H1 (cell line): ENCODE measurements around the gene TMEM220. TPM values are rescaled to one million over a fixed set of nuclear protein-coding genes. Genes with fewer than 3 reads are reported as not detected.

Experiments
- CTCF ChIA-PET: fragments of 300-600 bp; sonication (Branson Sonifier 250); formaldehyde crosslinking; loops from one replicate; lab custom pipeline; 2021; ENCODE audit not compliant: partially characterized antibody; lab: Charles Lee
- POLR2A ChIA-PET: fragments of 300-600 bp; sonication (Branson Sonifier 250); formaldehyde crosslinking; loops from one replicate; lab custom pipeline; 2021; ENCODE audit warnings: inconsistent platforms; ENCODE audit not compliant: partially characterized antibody; lab: Charles Lee
- DNase-seq, 2 experiments: peaks; one replicate each; pipeline versions ENCODE4 v3.0.0 to v3.0.0-alpha.2; 2010 to 2022; ENCODE audit warnings: low spot score in 2 of 2, low read depth in 1 of 2, mixed read lengths in 1 of 2
- FAIRE-seq: peaks from 2 replicates; lab custom pipeline; 2011; peaks lifted over from hg19 to GRCh38; lab: Jason Lieb, UNC
- H2AFZ ChIP-seq: 2 replicates; pipeline ENCODE4 v1.8.1; 2012; ENCODE audit warnings: low read length, inconsistent platforms
- H2AK5ac ChIP-seq: 2 replicates; pipeline ENCODE4 v1.6.1; 2013; ENCODE audit warnings: low read depth, low read length
- H2BK120ac ChIP-seq: replicated peaks from 2 replicates; pipeline ENCODE3; 2013; ENCODE audit warnings: low read depth, low read length, inconsistent platforms
- H2BK12ac ChIP-seq: 2 replicates; pipeline ENCODE4 v1.6.1; 2013; ENCODE audit warnings: low read depth, low read length
- H2BK15ac ChIP-seq: 2 replicates; pipeline ENCODE4 v1.6.1; 2013; ENCODE audit warnings: low read length
- H2BK20ac ChIP-seq: 2 replicates; pipeline ENCODE4 v1.6.1; 2013; ENCODE audit warnings: low read length
- H2BK5ac ChIP-seq: 2 replicates; pipeline ENCODE4 v1.6.1; 2013; ENCODE audit warnings: low read depth, low read length
- H3K14ac ChIP-seq: 2 replicates; pipeline ENCODE4 v1.6.1; 2013; ENCODE audit warnings: inconsistent platforms; ENCODE audit not compliant: insufficient read length
- H3K18ac ChIP-seq: 2 replicates; pipeline ENCODE4 v1.6.1; 2013; ENCODE audit warnings: low read length; ENCODE audit errors: extremely low read depth
- H3K23ac ChIP-seq: 2 replicates; pipeline ENCODE4 v1.6.1; 2013; ENCODE audit warnings: inconsistent platforms; ENCODE audit not compliant: insufficient read length
- H3K23me2 ChIP-seq: 2 replicates; pipeline ENCODE4 v1.6.1; 2013; ENCODE audit warnings: low read depth, low read length
- H3K27ac ChIP-seq: 2 replicates; pipeline ENCODE4 v1.6.1; 2011; ENCODE audit warnings: low read depth, low read length, inconsistent platforms
- H3K27me3 ChIP-seq, 4 experiments: replicated peaks in 1 of 4; 1 replicate in 1 of 4; 2 replicates in 3 of 4; pipeline versions ENCODE4 v1.6.1 to v1.8.1; 2011 to 2013; ENCODE audit warnings: low read length in 3 of 4, mild to moderate bottlenecking in 3 of 4, inconsistent platforms in 2 of 4, mixed read lengths in 2 of 4, moderate library complexity in 1 of 4; ENCODE audit not compliant: control insufficient read depth in 3 of 4, insufficient read depth in 3 of 4; ENCODE audit errors: extremely low read depth in 1 of 4
- H3K36me3 ChIP-seq, 4 experiments: 2 replicates each; pipeline versions ENCODE4 v1.6.1 to v1.8.1; 2011 to 2013; ENCODE audit warnings: mild to moderate bottlenecking in 4 of 4, low read length in 3 of 4, moderate library complexity in 2 of 4, control low read depth in 1 of 4, inconsistent platforms in 1 of 4; ENCODE audit not compliant: insufficient read depth in 4 of 4, control insufficient read depth in 2 of 4
- H3K4ac ChIP-seq: replicated peaks from 2 replicates; pipeline ENCODE3; 2013; ENCODE audit warnings: low read length, low read depth, mixed read lengths, inconsistent platforms; ENCODE audit not compliant: insufficient read length
- H3K4me1 ChIP-seq, 4 experiments: replicated peaks in 1 of 4; 1 replicate in 1 of 4; 2 replicates in 3 of 4; pipeline versions ENCODE4 v1.6.1 to v1.8.1; 2011 to 2013; ENCODE audit warnings: low read length in 3 of 4, inconsistent platforms in 2 of 4, mixed read lengths in 1 of 4; ENCODE audit not compliant: insufficient read depth in 4 of 4, control insufficient read depth in 3 of 4
- H3K4me2 ChIP-seq, 2 experiments: 2 replicates each; pipeline versions ENCODE4 v1.6.1 to v1.8.1; 2011 to 2013; ENCODE audit warnings: low read depth in 2 of 2, low read length in 2 of 2, control low read depth in 1 of 2, inconsistent platforms in 1 of 2, mild to moderate bottlenecking in 1 of 2; ENCODE audit not compliant: insufficient read depth in 1 of 2
- H3K4me3 ChIP-seq, 4 experiments: fragments of 200-600, 300-600 bp in 1 of 4; sonication (generic), shearing (Covaris generic), sonication (Bioruptor Twin) in 1 of 4; 2 replicates each; pipeline versions ENCODE4 v1.5.1 to v1.8.1; 2011 to 2016; ENCODE audit warnings: low read length in 4 of 4, low read depth in 3 of 4, control low read depth in 2 of 4, inconsistent platforms in 2 of 4, mild to moderate bottlenecking in 2 of 4, mixed read lengths in 1 of 4, moderate library complexity in 1 of 4; ENCODE audit not compliant: insufficient read depth in 2 of 4; ENCODE audit errors: extremely low read depth in 1 of 4
- H3K56ac ChIP-seq: replicated peaks from 2 replicates; pipeline ENCODE3; 2013; ENCODE audit warnings: low read depth, mild to moderate bottlenecking, mixed read lengths, low read length, inconsistent platforms; ENCODE audit not compliant: insufficient read length
- H3K79me1 ChIP-seq: 2 replicates; pipeline ENCODE4 v1.6.1; 2013; ENCODE audit warnings: low read depth, low read length, control low read depth
- H3K79me2 ChIP-seq, 2 experiments: 2 replicates each; pipeline versions ENCODE4 v1.6.1 to v1.8.1; 2012 to 2013; ENCODE audit warnings: low read length in 2 of 2, mild to moderate bottlenecking in 2 of 2, inconsistent platforms in 1 of 2; ENCODE audit not compliant: insufficient read depth in 2 of 2, control insufficient read depth in 1 of 2
- H3K9ac ChIP-seq, 4 experiments: replicated peaks in 1 of 4; 1 replicate in 1 of 4; 2 replicates in 3 of 4; pipeline versions ENCODE4 v1.6.1 to v1.8.1; 2011 to 2013; ENCODE audit warnings: low read depth in 3 of 4, low read length in 3 of 4, control low read depth in 2 of 4, mild to moderate bottlenecking in 2 of 4, moderate library complexity in 2 of 4, inconsistent platforms in 1 of 4; ENCODE audit errors: extremely low read depth in 1 of 4
- H3K9me3 ChIP-seq, 2 experiments: 2 replicates each; pipeline versions ENCODE4 v1.6.1 to v1.8.1; 2012 to 2013; ENCODE audit warnings: mild to moderate bottlenecking in 2 of 2, moderate library complexity in 2 of 2, control low read depth in 1 of 2, inconsistent platforms in 1 of 2, low read depth in 1 of 2, low read length in 1 of 2, mixed read lengths in 1 of 2; ENCODE audit not compliant: insufficient read depth in 2 of 2
- H4K20me1 ChIP-seq, 2 experiments: replicated peaks in 1 of 2; 2 replicates each; pipeline versions ENCODE3 to v1.8.1; 2011 to 2013; ENCODE audit warnings: inconsistent platforms in 2 of 2, low read length in 2 of 2, mild to moderate bottlenecking in 1 of 2; ENCODE audit not compliant: insufficient read depth in 2 of 2, control insufficient read depth in 1 of 2
- H4K5ac ChIP-seq: 2 replicates; pipeline ENCODE4 v1.6.1; 2013; ENCODE audit warnings: low read length, low read depth, mixed read lengths, inconsistent platforms; ENCODE audit not compliant: insufficient read length
- H4K8ac ChIP-seq: 2 replicates; pipeline ENCODE4 v1.8.0; 2013; ENCODE audit warnings: mild to moderate bottlenecking, moderate library complexity, low read length, inconsistent platforms; ENCODE audit not compliant: insufficient read depth; ENCODE audit errors: extremely low read depth
- H4K91ac ChIP-seq: replicated peaks from 2 replicates; pipeline ENCODE3; 2013; ENCODE audit warnings: low read length, mixed read lengths, inconsistent platforms; ENCODE audit not compliant: insufficient read length
- BACH1 ChIP-seq: IDR thresholded peaks from 2 replicates; pipeline ENCODE4 v1.6.1; 2012; ENCODE audit warnings: low read length, improper control_type of control experiment
- E2F6 ChIP-seq: IDR thresholded peaks from 2 replicates; pipeline ENCODE4 v1.6.1; 2012; ENCODE audit warnings: inconsistent platforms
- GABPA ChIP-seq: IDR thresholded peaks from 2 replicates; pipeline ENCODE4 v1.6.1; 2011; ENCODE audit warnings: mild to moderate bottlenecking, low read length, moderate library complexity, borderline replicate concordance; ENCODE audit not compliant: insufficient read depth
- GTF2F1 ChIP-seq: IDR thresholded peaks from 2 replicates; pipeline ENCODE4 v1.6.1; 2012; ENCODE audit warnings: low read depth, low read length, improper control_type of control experiment, borderline replicate concordance
- JUND ChIP-seq: IDR thresholded peaks from 2 replicates; pipeline ENCODE4 v1.6.1; 2011; ENCODE audit warnings: mild to moderate bottlenecking, improper control_type of control experiment, low read length
- KDM1A ChIP-seq: fragments of 200-600, 300-600 bp; sonication (generic); IDR thresholded peaks from 2 replicates; pipeline ENCODE4 v1.7.1; 2016; ENCODE audit warnings: mild to moderate bottlenecking, low read length, borderline replicate concordance
- KDM5A ChIP-seq: fragments of 200-600 bp; IDR thresholded peaks from 2 replicates; pipeline ENCODE4 v1.7.1; 2012; ENCODE audit warnings: mild to moderate bottlenecking, low read length, inconsistent platforms, mixed read lengths
- NRF1 ChIP-seq: IDR thresholded peaks from 2 replicates; pipeline ENCODE4 v1.6.1; 2011; ENCODE audit warnings: mild to moderate bottlenecking, low read depth, low read length, improper control_type of control experiment
- POLR2A ChIP-seq, 2 experiments: IDR thresholded peaks; 1 replicate in 1 of 2; 2 replicates in 1 of 2; pipeline ENCODE4 v1.6.1; 2011; ENCODE audit warnings: low read depth in 2 of 2, low read length in 2 of 2, mild to moderate bottlenecking in 2 of 2; ENCODE audit errors: control extremely low read depth in 1 of 2
- SIRT6 ChIP-seq: IDR thresholded peaks from one replicate; pipeline ENCODE4 v1.7.1; 2012; ENCODE audit warnings: low read length, inconsistent platforms
- TAF1 ChIP-seq: IDR thresholded peaks from 2 replicates; pipeline ENCODE4 v1.6.1; 2011; ENCODE audit warnings: mild to moderate bottlenecking, low read depth, low read length
- WGBS, 2 experiments: shearing (Covaris generic) in 1 of 2; methylation state at CpG; one replicate each; pipeline versions ENCODE4 v1.1.6 to v1.1.7; 2013 to 2015; ENCODE audit warnings: low lambda C conversion rate in 2 of 2, mixed read lengths in 2 of 2, inconsistent platforms in 1 of 2, low coverage in 1 of 2, missing lambda C conversion rate in 1 of 2; ENCODE audit not compliant: insufficient replicate concordance in 2 of 2, insufficient coverage in 1 of 2, insufficient read length in 1 of 2; ENCODE audit errors: extremely low coverage in 1 of 2, missing lambda C conversion rate in 1 of 2; 5-methylcytosine and 5-hydroxymethylcytosine counted together
- polyA plus RNA-seq, 7 experiments: library from polyadenylated mRNA; depleted of rRNA in 3 of 7; stranded (reverse) in 5 of 7; unstranded in 2 of 7; fragments of >200 nt in 5 of 7; fragments of 200-250 nt in 2 of 7; gene quantifications; 1 replicate in 5 of 7; 2 replicates in 1 of 7; 4 replicates in 1 of 7; pipeline versions ENCODE4 v1.2.1 to v1.2.3, GENCODE V29; 2011 to 2013; ENCODE audit warnings: missing spikeins in 2 of 7, mixed read lengths in 2 of 7
- total RNA-seq: library from RNA; stranded (reverse); fragmentation: NEBNext Ultra II Directional; extraction: Animal tissue kit (Norgen Biotek cat#: 25700); gene quantifications from 2 replicates; pipeline ENCODE4 v1.2.1, GENCODE V29; 2021

Gene TMEM220
- total and polyA plus RNA-seq, 2 of the 8 experiments (the other 6 are each of a cell fraction or from before 2014, with no cell fraction given) = 3.8 to 4.1 TPM

GRCh38 chr17:10745231-10745630 lies 15.4 kb upstream of the TMEM220 start:
- no peak overlapping the region for H4K5ac ChIP-seq
- no peak overlapping the region for H2BK15ac ChIP-seq
- 73% methylated on average over 6 of the region's 6 CpGs; no CpG with 5 or more reads in 1 of the 2 experiments for WGBS, 2 experiments
- CTCF ChIA-PET = no interaction called here
- no peaks in the 10 kb centered on the region for H3K9me3 ChIP-seq
- POLR2A ChIA-PET = no interaction called here
- H3K4me3 ChIP-seq = no peak overlapping the region
- no peak overlapping the region for H3K4ac ChIP-seq
- H2BK5ac ChIP-seq = no peak overlapping the region
- H3K79me2 ChIP-seq = no peaks in the 10 kb centered on the region
- no peaks in the 10 kb centered on the region for H3K36me3 ChIP-seq
- H3K79me1 ChIP-seq = no peaks in the 10 kb centered on the region
- no peak overlapping the region for H2AK5ac ChIP-seq
- no peaks in the 10 kb centered on the region for H3K27me3 ChIP-seq
- no peaks in the 10 kb centered on the region for H3K23me2 ChIP-seq
- no peak overlapping the region for H2AFZ ChIP-seq
- H4K20me1 ChIP-seq = no peaks in the 10 kb centered on the region
- H4K91ac ChIP-seq = no peak overlapping the region
- H2BK12ac ChIP-seq = no peak overlapping the region
- H3K27ac ChIP-seq = no peak overlapping the region
- no peak overlapping the region for H3K18ac ChIP-seq
- no peak for FAIRE-seq
- no peak for DNase-seq
- no peak overlapping the region for H4K8ac ChIP-seq
- H3K9ac ChIP-seq = no peak overlapping the region
- H3K56ac ChIP-seq = no peak overlapping the region
- no peak overlapping the region for H3K4me2 ChIP-seq
- peaks cover 0 to 5% (median 2%) of the 10 kb centered on the region in 4 experiments; a peak in 3 of 7 replicates for H3K4me1 ChIP-seq
- no peak for TF ChIP-seq SIRT6
- no peak for TF ChIP-seq NRF1
- no peak for TF ChIP-seq GTF2F1
- no peak for TF ChIP-seq POLR2A (IDR thresholded peaks at IDR 0.05; ENCODE audit: control extremely low read depth in 1 of 2, low read depth in 2 of 2, low read length in 2 of 2)
- no peak for TF ChIP-seq TAF1
- TF ChIP-seq JUND = no peak
- no peak for TF ChIP-seq E2F6
- TF ChIP-seq GABPA = no peak
- TF ChIP-seq KDM1A = no peak
- TF ChIP-seq BACH1 = no peak
- no peak for TF ChIP-seq KDM5A
- H3K14ac ChIP-seq = no peak overlapping the region
- no peak overlapping the region for H3K23ac ChIP-seq
- no peak overlapping the region for H2BK120ac ChIP-seq
- H2BK20ac ChIP-seq = no peak overlapping the region
